HG03060 (cell line): ENCODE results near the gene PDS5A.
"Not testable (repeated sequence)": the region's sequence is repeated elsewhere in the genome, so short reads cannot be mapped to it uniquely, and the experiment has no call there.

Source experiments
- ATAC-seq: cut with Tn5 transposase; IDR thresholded peaks from one replicate; pipeline ENCODE4 v1.9.1; 2021; ENCODE audit warnings: low read depth, moderate number of reproducible peaks; ENCODE audit not compliant: unreplicated experiment

Gene PDS5A

DNA sequence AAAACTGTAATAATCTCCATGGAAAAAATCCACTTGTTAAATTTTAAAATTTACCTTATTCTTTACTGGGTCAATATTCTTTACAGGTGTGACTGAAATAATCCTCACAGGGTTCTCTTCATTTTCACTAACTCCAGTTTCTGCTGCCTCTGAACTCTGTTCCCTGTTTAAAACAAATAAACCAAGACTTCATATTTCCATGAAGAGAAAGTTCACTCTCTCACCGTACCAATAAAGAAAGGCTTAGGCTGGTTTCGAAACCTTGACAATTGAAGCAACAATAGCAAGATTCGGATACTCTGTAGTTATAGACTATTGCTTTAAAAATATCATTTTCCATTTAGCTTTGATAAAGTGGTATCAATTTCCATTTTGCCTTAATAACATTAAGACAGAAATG lies 135.8 kb downstream of the PDS5A start:
- ATAC-seq = no peak

GRCh38 chr4:39840516-39840915 lies 137.2 kb downstream of the PDS5A start:
- ATAC-seq = not testable (repeated sequence)

- ATAC-seq = no peak
Observed at GRCh38 chr4:39840027-39840426, 137.7 kb downstream of the PDS5A start.

- ATAC-seq = not testable (repeated sequence)
Observed at GRCh38 chr4:39838431-39838830, 139.3 kb downstream of the PDS5A start.

GRCh38 chr4:39834269-39834668 lies 143.4 kb downstream of the PDS5A start:
- ATAC-seq = no peak

GRCh38 chr4:39825741-39826231 lies 151.9 kb downstream of the PDS5A start:
- ATAC-seq = no peak

DNA sequence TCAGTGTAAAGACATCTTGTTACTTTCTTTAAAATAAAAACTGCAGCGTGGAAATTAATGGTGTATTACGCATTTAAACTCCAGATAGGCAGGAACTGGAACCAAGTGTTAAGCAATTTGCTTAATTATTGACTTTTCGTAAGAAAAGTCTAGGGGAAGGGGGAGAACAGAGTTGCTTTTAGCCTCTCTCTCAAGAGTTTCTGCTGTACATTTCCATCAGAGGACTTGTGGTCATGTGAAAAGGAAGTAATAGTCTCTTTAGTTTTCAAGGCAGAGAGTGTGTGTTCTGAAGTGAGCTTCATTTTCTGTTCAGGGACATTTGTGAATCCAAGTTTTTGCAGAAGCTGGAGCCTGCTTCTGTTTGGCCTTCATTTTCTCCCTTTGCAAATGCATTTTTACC lies 152.6 kb downstream of the PDS5A start:
- ATAC-seq = no peak

DNA sequence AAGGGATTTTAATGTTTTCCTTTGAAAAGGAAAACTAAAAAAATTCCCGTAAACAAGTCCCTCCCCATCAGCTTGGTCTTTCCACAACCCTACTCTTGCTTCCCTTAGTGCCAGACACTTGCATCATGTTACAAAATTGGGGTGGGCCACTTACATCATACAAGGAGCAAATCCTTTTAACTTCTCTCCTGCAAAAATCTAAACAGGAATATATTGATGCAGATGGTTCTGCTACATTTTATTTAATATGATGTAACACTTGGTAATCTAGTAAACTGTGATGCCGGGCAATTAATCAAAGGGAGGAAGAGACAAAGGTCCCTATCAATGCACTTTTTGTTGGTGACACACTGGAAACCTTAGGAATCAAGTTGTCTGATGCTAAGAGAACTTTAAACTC lies 154.5 kb downstream of the PDS5A start:
- ATAC-seq = no peak

- no peak for ATAC-seq
Observed at GRCh38 chr4:39822662-39823061, 155.0 kb downstream of the PDS5A start.

DNA sequence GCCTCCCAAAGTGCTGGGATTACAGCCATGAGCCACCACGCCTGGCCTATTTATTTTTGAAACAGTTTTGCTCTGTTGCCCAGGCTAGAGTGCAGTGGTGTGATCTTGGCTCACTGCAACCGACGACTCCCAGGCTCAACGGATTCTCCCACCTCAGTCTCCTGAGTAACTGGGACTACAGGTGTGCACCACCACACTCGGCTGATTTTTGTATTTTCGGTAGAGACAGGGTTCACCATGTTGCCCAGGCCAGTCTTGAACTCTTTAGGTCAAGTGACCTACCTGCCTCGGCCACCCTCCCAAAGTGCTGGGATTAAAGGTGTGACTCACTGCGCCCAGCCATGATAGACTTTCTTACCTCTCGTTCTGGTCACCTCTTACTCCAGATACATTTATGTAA lies 155.8 kb downstream of the PDS5A start:
- no peak for ATAC-seq

DNA sequence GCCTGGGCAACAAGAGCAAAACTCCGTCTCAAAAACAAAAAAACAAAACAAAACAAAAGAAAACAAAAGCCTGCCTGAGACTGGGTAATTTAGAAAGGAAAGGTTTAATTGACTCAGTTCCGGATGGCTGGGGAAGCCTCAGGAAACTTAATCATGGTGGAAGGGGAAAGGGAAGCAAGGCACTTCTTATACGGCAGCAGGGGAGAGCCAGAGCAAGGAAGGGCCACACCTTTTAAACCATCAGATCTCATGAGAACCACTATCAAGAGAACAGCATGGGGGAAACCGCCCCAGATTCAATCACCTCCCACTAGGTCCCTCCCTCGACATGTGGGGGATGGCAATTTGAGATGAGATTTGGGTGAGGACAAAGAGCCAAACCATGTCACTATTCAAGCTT lies 157.5 kb downstream of the PDS5A start:
- ATAC-seq = no peak

DNA sequence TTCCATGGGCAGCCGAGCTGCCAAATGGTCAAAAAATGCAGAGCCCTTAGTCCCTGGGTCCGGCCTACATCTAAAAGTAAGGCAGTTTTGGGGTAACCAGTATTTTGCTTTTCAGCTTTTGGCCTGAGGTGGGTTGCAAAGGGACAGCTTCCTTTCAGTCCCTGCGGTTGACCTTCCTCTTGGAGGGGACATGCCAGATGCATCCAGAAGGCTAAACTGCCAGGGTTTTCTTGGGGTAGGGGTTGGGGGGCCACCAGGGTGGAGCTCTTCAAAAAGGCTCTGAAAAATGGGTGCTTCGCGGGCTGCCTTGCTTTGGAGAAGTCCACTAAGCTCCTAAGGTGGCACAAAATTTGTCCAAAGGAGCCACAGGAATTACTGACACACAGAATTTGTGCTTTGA lies 159.1 kb downstream of the PDS5A start:
- no peak for ATAC-seq

DNA sequence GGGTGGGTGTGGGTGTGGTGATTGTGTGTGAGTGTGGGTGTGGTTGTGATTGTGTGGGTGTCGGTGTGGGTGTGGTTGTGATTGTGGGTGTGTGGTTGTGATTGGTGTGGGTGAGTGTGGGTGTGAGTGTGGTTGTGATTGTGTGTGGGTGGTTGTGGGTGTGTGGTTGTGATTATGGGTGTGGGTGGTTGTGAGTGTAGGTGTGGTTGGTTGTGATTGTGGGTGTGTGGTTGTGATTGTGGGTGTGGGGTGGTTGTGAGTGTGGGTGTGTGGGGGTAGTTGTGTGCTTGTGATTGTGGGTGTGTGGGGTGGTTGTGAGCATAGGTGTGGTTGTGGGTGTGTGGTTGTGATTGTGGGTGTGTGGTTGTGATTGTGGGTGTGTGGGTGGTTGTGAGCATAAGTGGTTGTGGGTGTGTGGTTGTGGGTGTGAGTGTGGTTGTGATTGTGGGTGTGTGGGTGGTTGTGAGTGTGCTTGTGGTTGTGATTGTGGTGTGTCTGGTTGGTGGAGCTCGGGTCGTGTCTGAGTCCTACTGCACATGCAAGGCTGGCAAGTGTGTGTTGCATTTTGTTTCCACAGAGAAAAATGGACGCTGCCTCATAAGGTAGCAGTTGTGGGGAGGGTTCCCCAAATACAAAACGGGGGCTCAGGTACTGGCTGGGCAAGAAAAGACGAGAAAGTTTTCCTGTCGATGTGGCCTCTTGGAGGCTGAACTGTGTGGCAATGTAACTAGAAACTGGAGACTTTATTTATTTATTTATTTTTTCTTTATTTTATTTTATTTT lies 163.1 kb downstream of the PDS5A start:
- ATAC-seq = no peak

GRCh38 chr4:39813761-39814160 lies 163.9 kb downstream of the PDS5A start:
- ATAC-seq = not testable (repeated sequence)

GRCh38 chr4:39813033-39813432 lies 164.7 kb downstream of the PDS5A start:
- ATAC-seq = not testable (repeated sequence)

GRCh38 chr4:39812500-39812899 lies 165.2 kb downstream of the PDS5A start:
- no peak for ATAC-seq

GRCh38 chr4:39808231-39808749 lies 169.4 kb downstream of the PDS5A start:
- no peak for ATAC-seq

DNA sequence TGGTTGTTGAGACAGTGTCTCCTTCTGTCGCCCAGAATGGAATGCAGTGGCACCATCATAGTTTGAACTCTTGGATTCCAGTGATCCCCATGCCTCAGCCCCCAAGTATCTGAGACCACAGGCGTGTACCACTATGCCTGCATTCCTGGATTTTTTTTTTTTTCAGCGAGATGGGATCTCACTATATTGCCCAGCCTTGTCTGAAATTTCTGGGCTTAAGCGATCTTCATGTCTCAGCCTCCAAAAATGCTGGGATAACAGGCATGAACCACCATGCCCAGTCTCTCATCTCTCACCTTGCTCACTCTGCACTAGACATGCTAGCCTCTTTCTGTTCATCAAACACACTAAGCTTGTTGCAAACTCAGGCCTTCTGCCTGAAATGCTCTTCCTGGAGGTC lies 175.7 kb downstream of the PDS5A start:
- no peak for ATAC-seq

DNA sequence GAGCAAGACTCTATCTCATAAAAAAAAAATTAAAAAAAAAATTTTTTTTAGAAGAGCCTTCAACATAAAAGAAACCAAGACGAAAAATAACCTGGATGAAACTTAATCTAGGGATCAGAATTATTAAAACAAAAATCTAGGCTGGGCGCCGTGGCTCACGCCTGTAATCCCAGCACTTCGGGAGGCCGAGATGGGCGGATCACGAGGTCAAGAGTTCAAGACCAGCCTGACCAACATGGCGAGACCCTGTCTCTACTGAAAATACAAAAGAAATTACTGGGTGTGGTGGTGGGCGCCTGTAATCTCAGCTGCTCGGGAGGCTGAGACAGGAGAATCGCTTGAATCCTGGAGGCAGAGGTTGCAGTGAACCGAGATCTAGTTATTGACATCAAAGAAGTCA lies 184.7 kb downstream of the PDS5A start:
- not testable (repeated sequence) for ATAC-seq

DNA sequence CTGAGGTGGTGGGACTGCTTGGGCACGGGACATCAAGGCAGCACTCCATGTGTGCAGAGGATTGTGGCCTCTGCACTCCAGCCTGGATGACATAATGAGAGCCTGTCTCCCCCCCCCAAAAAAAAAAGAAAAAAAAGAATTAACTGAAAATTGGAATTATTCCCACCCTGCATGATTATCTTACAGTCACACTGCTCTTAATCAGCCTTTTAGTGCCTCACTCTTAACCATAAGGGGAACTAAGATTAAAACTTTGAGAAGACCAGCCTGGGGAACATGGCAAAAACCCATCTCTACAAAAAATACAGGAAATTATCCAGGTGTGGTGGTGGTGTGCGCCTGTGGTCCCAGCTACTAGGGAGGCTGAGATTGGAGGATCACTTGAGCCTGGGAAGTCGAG lies 185.2 kb downstream of the PDS5A start:
- ATAC-seq = no peak

DNA sequence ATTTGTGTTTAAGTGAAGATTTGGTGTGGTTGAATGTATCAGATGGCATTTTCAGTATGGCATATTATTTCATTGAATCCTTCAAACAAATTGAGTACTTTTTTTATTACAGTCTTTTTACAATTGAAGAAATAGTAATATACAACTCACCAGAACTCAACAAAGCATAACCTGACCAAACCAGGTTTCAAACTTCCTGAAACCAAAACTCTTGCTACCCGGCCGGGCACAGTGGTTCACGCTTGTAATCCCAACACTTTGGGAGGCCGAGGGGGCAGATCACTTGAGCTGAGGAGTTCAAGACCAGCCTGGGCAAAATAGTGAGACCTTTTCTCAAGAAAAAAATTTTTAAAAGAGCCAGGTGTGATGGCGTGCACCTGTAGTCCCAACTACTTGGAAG lies 185.6 kb downstream of the PDS5A start:
- no peak for ATAC-seq

DNA sequence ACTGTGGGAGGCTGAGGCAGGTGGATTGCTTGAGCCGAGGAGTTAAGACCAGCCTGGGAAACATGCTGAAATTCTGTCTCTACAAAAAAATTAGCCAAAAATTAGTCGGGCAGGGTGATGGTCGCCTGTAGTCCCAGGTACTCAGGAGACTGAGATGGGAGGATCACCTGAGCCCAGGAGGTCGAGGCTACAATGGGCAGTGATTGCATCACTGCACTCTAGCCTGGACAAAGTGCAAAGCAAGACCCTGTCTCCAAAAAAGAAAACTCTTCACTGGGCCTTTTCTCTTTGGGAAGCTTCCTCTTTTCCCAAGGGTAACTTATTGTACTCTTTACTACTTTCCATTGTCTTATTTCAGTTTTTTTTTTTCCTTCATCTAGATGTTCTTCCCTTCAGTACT lies 190.9 kb downstream of the PDS5A start:
- ATAC-seq = no peak
